Muscle layer of colon (tissue), 2 donors: ENCODE results near the gene UPF3A.

ENCODE experiments used
- H3K27ac ChIP-seq: one replicate; pipeline ENCODE4 v1.7.0; 2013; ENCODE audit warnings: low read depth, mild to moderate bottlenecking, low read length, moderate library complexity
- H3K27me3 ChIP-seq, 2 donors: one replicate each; pipeline ENCODE4 v1.7.0; 2013; ENCODE audit warnings: low read length in 2 of 2, mild to moderate bottlenecking in 2 of 2; ENCODE audit not compliant: insufficient read depth in 2 of 2, control insufficient read depth in 1 of 2
- H3K36me3 ChIP-seq: one replicate; pipeline ENCODE4 v1.7.0; 2013; ENCODE audit warnings: mild to moderate bottlenecking, low read length; ENCODE audit not compliant: insufficient read depth
- H3K4me1 ChIP-seq: one replicate; pipeline ENCODE4 v1.7.0; 2013; ENCODE audit warnings: mild to moderate bottlenecking, low read length; ENCODE audit not compliant: insufficient read depth
- H3K4me3 ChIP-seq, 2 donors: one replicate each; pipeline ENCODE4 v1.7.0; 2013; ENCODE audit warnings: low read length in 2 of 2, low read depth in 1 of 2, mild to moderate bottlenecking in 1 of 2, moderate library complexity in 1 of 2
- H3K9ac ChIP-seq: one replicate; pipeline ENCODE4 v1.7.0; 2013; ENCODE audit warnings: low read length
- H3K9me3 ChIP-seq: one replicate; pipeline ENCODE4 v1.7.0; 2013; ENCODE audit warnings: mild to moderate bottlenecking, low read length
- donor health status: abdominal sarcoma.
- donor health status: Adenocarcinoma of cecum.

Gene UPF3A, protein sequence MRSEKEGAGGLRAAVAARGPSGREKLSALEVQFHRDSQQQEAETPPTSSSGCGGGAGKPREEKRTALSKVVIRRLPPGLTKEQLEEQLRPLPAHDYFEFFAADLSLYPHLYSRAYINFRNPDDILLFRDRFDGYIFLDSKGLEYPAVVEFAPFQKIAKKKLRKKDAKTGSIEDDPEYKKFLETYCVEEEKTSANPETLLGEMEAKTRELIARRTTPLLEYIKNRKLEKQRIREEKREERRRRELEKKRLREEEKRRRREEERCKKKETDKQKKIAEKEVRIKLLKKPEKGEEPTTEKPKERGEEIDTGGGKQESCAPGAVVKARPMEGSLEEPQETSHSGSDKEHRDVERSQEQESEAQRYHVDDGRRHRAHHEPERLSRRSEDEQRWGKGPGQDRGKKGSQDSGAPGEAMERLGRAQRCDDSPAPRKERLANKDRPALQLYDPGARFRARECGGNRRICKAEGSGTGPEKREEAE

DNA sequence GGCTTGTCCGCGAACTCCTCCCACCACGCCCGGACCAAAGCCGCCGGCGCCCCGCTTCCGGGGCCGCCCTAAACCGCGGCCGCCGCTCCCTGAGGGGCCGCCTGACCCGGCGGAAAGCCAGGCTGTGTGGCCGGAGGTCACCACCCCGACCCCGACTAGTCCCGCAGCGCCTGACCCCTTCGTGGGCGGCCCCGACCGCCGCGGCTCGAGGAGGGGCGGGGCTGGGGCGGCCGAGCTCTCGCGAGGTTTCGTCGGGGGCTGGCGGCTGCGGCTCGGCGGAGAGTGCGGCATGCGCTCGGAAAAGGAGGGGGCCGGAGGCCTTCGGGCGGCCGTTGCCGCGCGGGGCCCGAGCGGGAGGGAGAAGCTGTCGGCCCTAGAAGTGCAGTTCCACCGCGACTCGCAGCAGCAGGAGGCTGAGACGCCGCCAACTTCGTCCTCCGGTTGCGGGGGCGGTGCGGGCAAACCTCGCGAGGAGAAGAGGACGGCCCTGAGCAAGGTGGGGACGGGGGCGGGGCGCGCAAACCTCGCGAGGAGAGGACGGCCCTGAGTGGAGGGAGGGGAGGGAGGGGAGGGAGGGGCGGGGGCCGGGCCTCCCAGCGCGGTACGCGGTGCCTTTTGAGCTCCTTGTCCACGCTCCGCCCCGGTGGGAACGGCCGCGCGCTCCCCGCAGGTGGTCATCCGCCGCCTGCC, at the start of gene UPF3A:
UPF3A (plus strand) TSS at position 251 of the 690 bp plus-strand sequence; CDS start at position 290, 39 bp downstream.
- H3K36me3 ChIP-seq: peaks cover 7% of the 10 kb centered on the region
- peak within 1 kb of the TSS; percentile 79 to 99 for H3K4me3 ChIP-seq
- H3K9me3 ChIP-seq: no peaks in the 10 kb centered on the region
- H3K27me3 ChIP-seq: no peaks in the 10 kb centered on the region
- H3K9ac ChIP-seq: peak within 1 kb of the TSS; percentile 59
- H3K4me1 ChIP-seq: peaks cover 11% of the 10 kb centered on the region
- peak within 1 kb of the TSS; percentile 98 for H3K27ac ChIP-seq

DNA sequence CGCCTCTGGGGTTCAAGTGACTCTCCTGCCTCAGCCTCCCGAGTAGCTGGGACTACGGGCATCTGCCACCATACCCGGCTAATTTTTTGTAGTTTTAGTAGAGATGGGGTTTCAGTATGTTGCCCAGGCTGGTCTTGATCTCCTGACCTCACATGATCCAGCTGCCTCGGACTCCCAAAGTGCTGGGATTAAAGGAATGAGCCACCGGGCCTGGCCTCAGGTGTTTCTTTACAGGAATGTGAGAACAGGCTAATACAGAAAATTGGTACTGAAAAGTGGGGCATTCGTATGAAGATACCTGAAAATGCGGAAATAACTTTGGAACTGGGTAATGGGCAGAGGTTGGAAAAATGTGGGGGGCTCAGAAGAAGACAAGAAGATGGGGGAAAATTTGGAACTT, 49.5 kb upstream of the UPF3A start:
- Histone ChIP-seq H3K9me3 (no peaks in the 10 kb centered on the region), H3K27ac (no peak overlapping the region), H3K36me3 (no peaks in the 10 kb centered on the region), H3K4me3 (no peak overlapping the region), H3K9ac (no peak overlapping the region), H3K27me3 (peaks cover 21 to 24% of the 10 kb centered on the region in 2 donors), H3K4me1 (peaks cover 12% of the 10 kb centered on the region)

DNA sequence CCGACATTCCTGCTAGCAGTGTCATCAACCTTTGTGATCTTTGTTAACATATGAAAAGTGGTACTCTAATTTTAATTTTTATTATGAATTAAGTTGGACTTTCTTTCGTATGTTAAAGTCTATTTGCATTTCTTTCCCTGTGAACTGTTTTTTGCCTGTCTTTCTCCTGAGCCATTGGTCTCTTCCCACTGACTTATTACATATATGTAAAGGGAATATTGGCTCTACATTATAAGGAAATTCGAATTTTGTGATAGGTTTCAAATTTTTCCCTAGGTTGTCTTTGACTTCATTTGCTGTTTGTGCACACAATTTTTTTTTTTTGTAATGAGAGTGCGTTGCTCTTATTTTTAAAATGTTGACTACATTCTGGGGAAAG, 47.1 kb upstream of the UPF3A start:
- Histone ChIP-seq H3K27me3 (peaks cover 7 to 12% of the 10 kb centered on the region in 2 donors), H3K4me1 (peaks cover 12% of the 10 kb centered on the region), H3K36me3 (peaks cover 18% of the 10 kb centered on the region), H3K9me3 (no peaks in the 10 kb centered on the region), H3K27ac (peak overlapping the region; percentile 71), H3K9ac (no peak overlapping the region), H3K4me3 (peak overlapping the region; percentile 58 to 67)

DNA sequence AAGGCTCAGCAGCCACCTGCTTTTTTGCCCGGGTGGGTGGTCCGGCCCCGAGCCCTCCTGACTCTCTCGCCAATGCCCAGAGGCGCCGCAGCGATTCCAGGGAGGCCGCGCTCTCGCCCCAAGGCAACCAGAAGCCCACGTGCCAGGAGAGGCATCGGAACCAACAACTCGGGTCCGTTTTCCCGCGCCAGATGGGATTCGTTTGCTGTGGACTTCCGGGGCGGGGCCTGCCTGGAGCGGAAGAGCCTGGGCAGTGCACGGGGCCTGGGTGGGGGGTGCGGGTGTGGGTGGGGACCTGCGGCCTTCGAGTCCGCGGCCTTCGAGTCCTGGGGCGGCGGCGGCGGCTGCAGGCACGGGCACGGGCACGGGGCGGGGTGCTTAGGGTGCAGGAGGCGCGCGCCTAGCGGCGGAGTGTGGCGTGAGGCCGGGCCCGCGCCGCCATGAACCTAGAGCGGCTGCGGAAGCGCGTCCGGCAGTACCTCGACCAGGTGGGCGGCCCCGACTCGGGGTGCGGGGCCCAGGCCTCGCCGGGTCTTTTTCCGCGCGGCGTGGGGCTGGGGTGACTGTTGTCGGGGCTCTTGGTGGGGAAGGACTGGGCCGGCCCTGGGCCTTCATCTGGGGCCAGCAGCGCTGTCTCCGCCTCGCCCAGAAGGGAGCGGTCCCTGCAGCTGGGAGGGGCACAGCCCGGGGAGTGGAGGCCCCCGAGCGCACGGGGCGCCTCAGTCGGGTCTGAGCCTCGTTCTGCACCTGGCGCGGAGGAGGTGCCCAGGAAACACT, 46.6 kb upstream of the UPF3A start, which contains the start of gene CDC16:
CDC16 (plus strand) TSS at position 253 of the 777 bp plus-strand sequence; CDS start at position 441, 188 bp downstream.
- no peaks in the 10 kb centered on the region for H3K9me3 ChIP-seq
- peaks cover 1 to 10% of the 10 kb centered on the region in 2 donors for H3K27me3 ChIP-seq
- peaks cover 18% of the 10 kb centered on the region for H3K36me3 ChIP-seq
- H3K27ac ChIP-seq: peak within 1 kb of the TSS; percentile 71
- H3K4me1 ChIP-seq: peaks cover 12% of the 10 kb centered on the region
- H3K4me3 ChIP-seq: peak within 1 kb of the TSS; percentile 62 to 67
- peak within 1 kb of the TSS; percentile 36 for H3K9ac ChIP-seq

DNA sequence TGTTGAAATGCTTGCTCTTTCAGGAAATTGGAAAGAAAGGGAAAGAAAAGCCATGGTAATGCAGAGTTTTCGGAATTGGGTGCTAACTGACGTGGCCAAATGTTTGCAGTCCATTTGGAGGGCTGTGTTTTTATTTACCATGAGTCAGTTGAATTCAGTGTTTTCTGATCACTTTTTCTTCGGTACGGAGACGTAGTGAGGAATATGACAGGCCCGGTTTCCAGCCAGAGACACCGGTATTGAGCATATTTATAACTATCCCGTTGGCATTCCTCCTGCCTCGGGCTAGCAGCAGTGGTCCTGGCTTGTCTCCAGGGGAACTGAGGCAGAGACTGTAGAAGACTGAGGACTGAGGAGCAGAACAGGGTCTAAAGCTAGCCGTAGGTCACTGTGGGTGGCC, 45.7 kb upstream of the UPF3A start:
- Histone ChIP-seq H3K4me3 (peak overlapping the region; percentile 62 to 67), H3K36me3 (peaks cover 21% of the 10 kb centered on the region), H3K27ac (peak overlapping the region; percentile 54), H3K9me3 (no peaks in the 10 kb centered on the region), H3K27me3 (peaks cover 0 to 2% of the 10 kb centered on the region in 2 donors), H3K9ac (peak overlapping the region; percentile 36), H3K4me1 (peaks cover 12% of the 10 kb centered on the region)

DNA sequence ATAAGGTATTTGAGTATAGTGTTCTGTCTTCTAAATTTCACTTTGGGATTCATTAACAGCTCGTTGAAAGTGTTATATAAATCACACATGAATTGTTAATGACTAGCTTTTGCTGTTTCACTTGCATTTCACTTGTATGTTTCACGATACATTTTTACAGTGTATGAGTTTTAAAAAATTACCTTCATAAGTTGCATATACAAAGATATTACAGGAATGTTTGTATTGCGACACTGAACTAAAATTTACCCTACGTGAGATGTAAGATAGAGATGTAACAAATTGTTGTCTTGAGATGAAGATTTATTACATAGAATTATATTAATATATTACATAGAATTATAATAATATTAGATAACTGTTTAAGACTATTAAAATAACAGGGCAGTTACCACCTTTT, 45.2 kb upstream of the UPF3A start:
- H3K36me3 ChIP-seq: peaks cover 26% of the 10 kb centered on the region
- peaks cover 12% of the 10 kb centered on the region for H3K4me1 ChIP-seq
- no peak overlapping the region for H3K4me3 ChIP-seq
- no peak overlapping the region for H3K9ac ChIP-seq
- H3K9me3 ChIP-seq: no peaks in the 10 kb centered on the region
- no peaks in the 10 kb centered on the region for H3K27me3 ChIP-seq
- no peak overlapping the region for H3K27ac ChIP-seq

DNA sequence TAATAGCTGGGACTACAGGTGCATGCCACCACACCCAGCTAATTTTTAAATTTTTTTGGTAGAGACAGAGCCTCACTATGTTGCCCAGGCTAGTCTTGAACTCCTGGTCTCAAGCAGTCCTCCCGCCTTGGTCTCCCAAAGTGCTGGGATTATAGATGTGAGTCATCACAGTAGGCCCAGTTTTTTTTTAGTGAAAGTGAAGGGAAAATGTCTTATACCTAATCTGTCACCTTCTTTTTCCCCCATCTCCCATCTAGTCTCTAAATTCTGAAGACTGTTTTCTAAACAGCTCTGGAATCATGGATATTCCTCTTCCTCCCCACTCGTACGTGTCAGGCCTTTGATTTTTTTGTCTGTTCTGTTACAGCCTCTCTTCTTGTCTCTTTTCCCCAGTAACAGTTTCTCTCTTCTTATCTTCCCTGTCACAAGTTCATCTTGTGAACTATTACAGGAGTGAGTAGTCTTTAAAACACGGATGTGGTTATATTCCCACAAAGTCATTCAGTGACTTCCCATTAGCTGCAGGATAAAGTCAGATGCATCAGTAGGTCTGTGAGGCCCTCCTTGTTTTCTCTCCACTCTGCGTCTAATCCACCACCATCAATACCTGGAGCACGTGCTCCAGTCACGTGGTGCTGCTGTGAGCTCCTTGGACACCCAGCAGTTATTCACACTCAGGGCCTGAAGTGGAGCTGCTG, 43.8 kb upstream of the UPF3A start:
- H3K36me3 ChIP-seq: peaks cover 40% of the 10 kb centered on the region
- H3K27ac ChIP-seq: no peak overlapping the region
- H3K27me3 ChIP-seq: no peaks in the 10 kb centered on the region
- H3K9me3 ChIP-seq: no peaks in the 10 kb centered on the region
- H3K4me3 ChIP-seq: no peak overlapping the region
- H3K9ac ChIP-seq: no peak overlapping the region
- H3K4me1 ChIP-seq: peaks cover 12% of the 10 kb centered on the region

DNA sequence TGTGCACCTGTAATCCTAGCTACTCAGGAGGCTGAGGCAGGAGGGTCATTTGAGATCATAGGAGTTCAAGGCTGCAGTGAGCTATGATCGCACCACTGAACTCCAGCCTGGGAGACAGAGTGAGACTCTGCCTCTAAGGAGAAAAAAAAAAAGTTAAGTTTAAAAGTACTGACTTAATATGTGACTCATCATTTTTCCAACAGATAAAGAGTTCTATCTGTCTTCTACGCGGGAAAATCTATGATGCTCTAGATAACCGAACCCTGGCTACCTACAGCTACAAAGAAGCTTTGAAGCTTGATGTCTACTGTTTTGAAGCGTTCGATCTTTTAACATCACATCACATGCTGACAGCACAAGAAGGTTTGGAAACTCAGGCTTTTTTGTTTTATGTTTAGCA, 39.5 kb upstream of the UPF3A start:
- H3K4me1 ChIP-seq: no peaks in the 10 kb centered on the region
- H3K27ac ChIP-seq: no peak overlapping the region
- no peaks in the 10 kb centered on the region for H3K9me3 ChIP-seq
- no peak overlapping the region for H3K9ac ChIP-seq
- no peak overlapping the region for H3K4me3 ChIP-seq
- peaks cover 83% of the 10 kb centered on the region for H3K36me3 ChIP-seq
- no peaks in the 10 kb centered on the region for H3K27me3 ChIP-seq

DNA sequence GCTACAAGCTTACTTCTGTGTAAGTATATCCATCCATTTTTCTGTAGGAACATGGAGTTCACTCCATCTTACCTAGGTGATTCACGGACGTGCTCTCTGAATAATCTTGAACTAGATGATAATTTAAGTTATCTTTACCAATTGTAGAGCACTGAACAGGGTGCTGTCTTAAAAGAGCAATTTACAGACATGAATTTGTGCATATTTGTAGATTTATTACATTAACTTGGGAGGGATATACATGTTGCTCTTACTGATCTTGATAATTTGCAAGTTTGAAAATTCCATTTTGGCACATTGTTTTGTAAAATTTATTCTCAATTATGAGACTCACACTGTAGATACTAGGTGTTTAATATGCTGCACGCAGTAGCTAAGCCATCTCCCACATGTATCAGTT, 37.4 kb upstream of the UPF3A start:
- H3K4me3 ChIP-seq: no peak overlapping the region
- no peaks in the 10 kb centered on the region for H3K9me3 ChIP-seq
- no peak overlapping the region for H3K9ac ChIP-seq
- H3K27ac ChIP-seq: no peak overlapping the region
- peaks cover 81% of the 10 kb centered on the region for H3K36me3 ChIP-seq
- H3K4me1 ChIP-seq: no peaks in the 10 kb centered on the region
- H3K27me3 ChIP-seq: no peaks in the 10 kb centered on the region

DNA sequence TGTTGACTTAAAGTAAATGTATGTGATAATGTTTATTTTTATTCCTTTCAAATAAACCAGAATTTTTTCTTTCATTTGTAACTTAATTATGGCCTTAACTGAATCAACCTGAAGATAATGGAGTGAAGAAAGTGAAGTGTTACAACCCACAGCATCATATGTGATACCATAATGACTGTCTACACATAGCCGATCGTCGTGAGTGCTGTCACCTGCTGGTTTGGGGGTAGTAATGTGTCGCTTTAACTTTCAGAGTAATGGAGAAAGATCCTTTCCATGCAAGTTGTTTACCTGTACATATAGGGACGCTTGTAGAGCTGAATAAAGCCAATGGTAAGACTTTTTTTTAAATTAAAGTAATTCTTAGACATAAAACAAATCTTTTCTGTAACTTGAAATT, 36.8 kb upstream of the UPF3A start:
- Histone ChIP-seq H3K9ac (no peak overlapping the region), H3K27ac (no peak overlapping the region), H3K27me3 (no peaks in the 10 kb centered on the region), H3K36me3 (peaks cover 86% of the 10 kb centered on the region), H3K9me3 (no peaks in the 10 kb centered on the region), H3K4me3 (no peak overlapping the region), H3K4me1 (no peaks in the 10 kb centered on the region)
